Esophagus (tissue), 2 donors: ENCODE results near the gene SYK. TPM values are rescaled to one million over a fixed set of nuclear protein-coding genes. Genes with fewer than 3 reads are reported as not detected.

Source experiments
- H3K27ac ChIP-seq, 2 donors: one replicate each; pipeline ENCODE4 v1.5.1; 2013; ENCODE audit warnings: low read depth in 2 of 2, mild to moderate bottlenecking in 2 of 2, inconsistent platforms in 1 of 2, low read length in 1 of 2, moderate library complexity in 1 of 2
- H3K27me3 ChIP-seq, 2 donors: one replicate each; pipeline ENCODE4 v1.6.1; 2013; ENCODE audit warnings: low read length in 2 of 2, control low read depth in 1 of 2, mild to moderate bottlenecking in 1 of 2; ENCODE audit not compliant: insufficient read depth in 2 of 2, control insufficient read depth in 1 of 2
- H3K36me3 ChIP-seq, 2 donors: one replicate each; pipeline ENCODE4 v1.6.1; 2013; ENCODE audit warnings: low read length in 1 of 2; ENCODE audit not compliant: control insufficient read depth in 2 of 2, insufficient read depth in 2 of 2
- H3K4me1 ChIP-seq, 2 donors: one replicate each; pipeline ENCODE4 v1.6.1; 2013; ENCODE audit warnings: low read length in 1 of 2; ENCODE audit not compliant: control insufficient read depth in 2 of 2, insufficient read depth in 2 of 2
- H3K4me3 ChIP-seq, 2 donors: one replicate each; pipeline ENCODE4 v1.5.1; 2013; ENCODE audit warnings: low read length in 2 of 2, mild to moderate bottlenecking in 2 of 2, low read depth in 1 of 2, moderate library complexity in 1 of 2
- H3K9me3 ChIP-seq, 2 donors: one replicate each; pipeline ENCODE4 v1.6.1; 2013; ENCODE audit warnings: mild to moderate bottlenecking in 2 of 2, low read depth in 1 of 2, low read length in 1 of 2, moderate library complexity in 1 of 2; ENCODE audit not compliant: control insufficient read depth in 2 of 2, insufficient read depth in 1 of 2
- WGBS, 2 donors: extraction: QIAGEN DNeasy Blood & Tissue Kit; methylation state at CpG; one replicate each; pipeline ENCODE4 v1.1.7; 2013; 5-methylcytosine and 5-hydroxymethylcytosine counted together
- polyA plus RNA-seq, 2 donors: library from polyadenylated mRNA; stranded (reverse); fragments of 200-250 nt; gene quantifications; one replicate each; pipeline ENCODE4 v1.2.3, GENCODE V29; 2013
- donor health status: healthy with polysubstance abuse.
- donor health status: Bipolar disorder and iron deficiency.

The SYK gene
- polyA plus RNA-seq, 2 donors = 12.0 to 16.5 TPM

DNA sequence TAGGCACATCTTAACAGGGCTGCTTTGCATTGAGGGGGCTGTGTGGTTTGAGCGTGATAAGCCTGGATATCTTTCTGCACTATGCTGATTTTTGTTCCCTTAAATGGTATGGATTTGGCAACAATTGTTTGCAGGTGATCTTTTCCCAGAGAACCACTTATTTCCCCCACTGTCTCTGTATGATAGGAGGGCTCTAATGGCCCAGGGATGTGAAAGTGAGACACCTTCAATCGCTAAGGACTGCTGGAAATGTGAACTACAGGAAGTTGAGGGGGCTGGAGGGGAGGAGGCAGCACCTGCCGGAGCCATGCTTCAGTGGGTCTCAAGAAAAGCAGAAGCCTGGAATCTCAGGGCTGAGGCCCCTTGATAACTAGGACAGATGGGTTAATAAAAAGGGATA lies 29.4 kb downstream of the SYK start:
- Histone ChIP-seq H3K27ac (no peak overlapping the region), H3K36me3 (peaks cover 0 to 3% of the 10 kb centered on the region in 2 donors), H3K4me3 (no peak overlapping the region), H3K4me1 (peaks cover 0 to 2% of the 10 kb centered on the region in 2 donors), H3K9me3 (no peaks in the 10 kb centered on the region), H3K27me3 (no peaks in the 10 kb centered on the region)
- WGBS, 2 donors = 72 to 79% methylated on average over 3 of the region's 3 CpGs

GRCh38 chr9:90832261-90832660 lies 30.6 kb downstream of the SYK start:
- H3K4me3 ChIP-seq = no peak overlapping the region
- 76 to 89% methylated on average over 3 of the region's 3 CpGs for WGBS, 2 donors
- no peaks in the 10 kb centered on the region for H3K27me3 ChIP-seq
- peaks cover 0 to 3% of the 10 kb centered on the region in 2 donors for H3K36me3 ChIP-seq
- peaks cover 0 to 2% of the 10 kb centered on the region in 2 donors for H3K4me1 ChIP-seq
- no peaks in the 10 kb centered on the region for H3K9me3 ChIP-seq
- no peak overlapping the region for H3K27ac ChIP-seq

- peaks cover 0 to 5% of the 10 kb centered on the region in 2 donors for H3K4me1 ChIP-seq
- H3K4me3 ChIP-seq = no peak overlapping the region
- H3K36me3 ChIP-seq = peaks cover 0 to 6% of the 10 kb centered on the region in 2 donors
- H3K27me3 ChIP-seq = no peaks in the 10 kb centered on the region
- H3K27ac ChIP-seq = no peak overlapping the region
- H3K9me3 ChIP-seq = no peaks in the 10 kb centered on the region
- WGBS, 2 donors = 59 to 62% methylated on average over 8 of the region's 8 CpGs
Observed at GRCh38 chr9:90834828-90835595, 33.4 kb downstream of the SYK start.

DNA sequence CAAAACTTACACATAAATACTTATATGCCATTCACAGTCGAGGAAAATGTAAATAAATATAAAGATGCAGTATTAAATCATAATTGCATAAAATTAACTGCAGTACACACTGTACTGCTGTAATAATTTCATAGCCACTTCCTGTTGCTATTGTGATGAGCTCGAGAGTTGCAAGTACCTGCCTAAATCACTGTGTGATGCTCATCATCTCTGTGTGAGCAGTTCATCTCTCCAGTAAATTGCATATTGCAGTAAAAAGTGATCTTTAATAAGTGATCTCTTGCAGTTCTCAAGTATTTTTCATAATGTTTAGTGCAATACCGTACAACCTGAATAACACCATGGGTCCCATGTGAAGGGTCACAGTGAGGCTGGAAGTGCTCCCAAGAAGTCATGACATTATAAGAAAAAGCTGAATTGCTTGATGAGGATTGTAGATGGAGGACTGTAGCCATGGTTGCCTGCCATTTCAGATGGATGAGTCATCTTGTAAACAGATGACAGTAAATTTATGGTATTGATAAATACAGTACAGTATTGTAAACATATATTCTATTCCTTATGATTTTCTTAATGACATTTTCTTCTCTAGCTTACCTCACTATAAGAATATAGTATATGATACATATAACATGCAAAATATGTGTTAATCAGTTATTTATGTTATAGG lies 34.9 kb downstream of the SYK start:
- Histone ChIP-seq H3K4me3 (no peak overlapping the region), H3K27me3 (no peaks in the 10 kb centered on the region), H3K9me3 (no peaks in the 10 kb centered on the region), H3K27ac (no peak overlapping the region), H3K4me1 (peaks cover 0 to 11% of the 10 kb centered on the region in 2 donors), H3K36me3 (peaks cover 0 to 3% of the 10 kb centered on the region in 2 donors)
- 80 to 83% methylated on average over 3 of the region's 3 CpGs for WGBS, 2 donors

DNA sequence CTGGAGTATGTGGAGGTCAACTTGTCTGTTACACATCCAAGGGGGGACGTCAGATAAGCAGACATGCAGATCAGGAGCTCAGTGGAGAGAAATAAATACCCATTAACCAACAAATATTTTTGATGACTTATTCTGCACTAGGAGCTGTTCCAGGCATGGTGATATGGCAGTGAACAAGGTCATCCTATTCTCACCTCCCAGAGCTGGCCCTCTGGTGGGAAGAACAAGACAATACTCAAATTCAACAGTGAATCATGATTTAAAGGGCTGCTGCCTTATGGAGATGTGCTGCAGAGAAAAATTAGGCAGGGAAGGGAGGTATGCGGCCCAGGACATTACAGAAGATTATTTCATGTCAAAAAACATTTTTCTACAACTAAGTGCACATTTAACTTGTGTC lies 36.5 kb downstream of the SYK start:
- no peaks in the 10 kb centered on the region for H3K9me3 ChIP-seq
- no peak overlapping the region for H3K27ac ChIP-seq
- H3K4me1 ChIP-seq = peaks cover 0 to 11% of the 10 kb centered on the region in 2 donors
- no peak overlapping the region for H3K4me3 ChIP-seq
- peaks cover 0 to 5% of the 10 kb centered on the region in 2 donors for H3K36me3 ChIP-seq
- no peaks in the 10 kb centered on the region for H3K27me3 ChIP-seq
- 80 to 87% methylated on average over 2 of the region's 2 CpGs for WGBS, 2 donors

- H3K4me1 ChIP-seq = peaks cover 0 to 11% of the 10 kb centered on the region in 2 donors
- H3K27ac ChIP-seq = no peak overlapping the region
- no peaks in the 10 kb centered on the region for H3K9me3 ChIP-seq
- H3K27me3 ChIP-seq = no peaks in the 10 kb centered on the region
- WGBS, 2 donors = 69 to 79% methylated on average over 6 of the region's 6 CpGs
- H3K36me3 ChIP-seq = peaks cover 0 to 7% of the 10 kb centered on the region in 2 donors
- no peak overlapping the region for H3K4me3 ChIP-seq
Observed at GRCh38 chr9:90838581-90839154, 37.0 kb downstream of the SYK start.

- Histone ChIP-seq H3K36me3 (peaks cover 0 to 10% of the 10 kb centered on the region in 2 donors), H3K27me3 (no peaks in the 10 kb centered on the region)
- WGBS, 2 donors = 75 to 81% methylated on average over 7 of the region's 7 CpGs
Observed at GRCh38 chr9:90839183-90839728, 37.6 kb downstream of the SYK start.

DNA sequence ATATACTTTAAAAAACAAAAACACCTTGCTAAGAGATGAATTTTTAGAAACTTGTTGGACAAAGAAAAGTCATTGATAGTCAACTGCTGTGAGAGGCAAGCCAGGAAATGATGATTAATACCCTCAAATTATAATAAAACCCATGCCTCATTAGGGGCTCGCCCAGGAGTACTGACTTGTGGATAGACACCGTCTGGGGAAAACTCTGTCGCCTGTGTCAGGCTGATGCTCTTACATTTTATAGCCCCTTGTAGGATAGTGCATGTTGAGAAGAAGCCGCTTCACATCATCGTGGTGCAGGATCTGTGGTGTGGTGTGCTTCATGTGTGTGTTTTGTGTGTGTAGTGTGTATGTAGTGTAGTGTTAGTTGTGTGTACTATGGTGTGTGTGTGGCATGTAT lies 39.1 kb downstream of the SYK start:
- Histone ChIP-seq H3K36me3 (peaks cover 0 to 14% of the 10 kb centered on the region in 2 donors), H3K4me1 (peaks cover 0 to 11% of the 10 kb centered on the region in 2 donors), H3K9me3 (no peaks in the 10 kb centered on the region), H3K4me3 (no peak overlapping the region), H3K27ac (no peak overlapping the region), H3K27me3 (no peaks in the 10 kb centered on the region)
- WGBS, 2 donors = 81 to 82% methylated on average over 5 of the region's 5 CpGs

More at GRCh38 chr9:90839183-90839728, 37.6 kb downstream of the SYK start:
- Histone ChIP-seq H3K4me3 (no peak overlapping the region), H3K9me3 (no peaks in the 10 kb centered on the region), H3K4me1 (peaks cover 0 to 11% of the 10 kb centered on the region in 2 donors), H3K27ac (no peak overlapping the region)

- peaks cover 0 to 11% of the 10 kb centered on the region in 2 donors for H3K4me1 ChIP-seq
- peaks cover 0 to 16% of the 10 kb centered on the region in 2 donors for H3K36me3 ChIP-seq
- no peaks in the 10 kb centered on the region for H3K9me3 ChIP-seq
- H3K27ac ChIP-seq = no peak overlapping the region
- no peak overlapping the region for H3K4me3 ChIP-seq
- WGBS, 2 donors = 93 to 95% methylated on average over 5 of the region's 5 CpGs
- H3K27me3 ChIP-seq = no peaks in the 10 kb centered on the region
Observed at GRCh38 chr9:90841213-90841612, 39.6 kb downstream of the SYK start.
